Smooth muscle cell (in vitro differentiated cells): ENCODE data around the gene SEMA6B. TPM values are rescaled to one million over a fixed set of nuclear protein-coding genes. Genes with fewer than 3 reads are reported as not detected.

Experiments used
- DNase-seq: peaks from one replicate; lab custom pipeline; 2025; ENCODE audit not compliant: unreplicated experiment; lab: John Stamatoyannopoulos, UW
- H2AFZ ChIP-seq: fragments of 200-600 bp; sonication (generic); 2 replicates; pipeline ENCODE4 v1.6.0; 2016; ENCODE audit warnings: antibody characterized with exemption, low read depth, mild to moderate bottlenecking
- H3F3A ChIP-seq: fragments of 200-600 bp; sonication (generic); 2 replicates; pipeline ENCODE4 v1.6.0; 2017; ENCODE audit warnings: antibody characterized with exemption, low read depth
- H3K27ac ChIP-seq: fragments of 200-600 bp; sonication (generic); 2 replicates; pipeline ENCODE4 v1.5.1; 2016; ENCODE audit warnings: low read depth, mild to moderate bottlenecking
- H3K27me3 ChIP-seq: fragments of 200-600 bp; sonication (generic); 2 replicates; pipeline ENCODE4 v1.6.1; 2016; ENCODE audit warnings: low read depth, mild to moderate bottlenecking
- H3K36me3 ChIP-seq: fragments of 200-600 bp; sonication (generic); 2 replicates; pipeline ENCODE4 v1.5.1; 2016; ENCODE audit warnings: low read depth
- H3K4me1 ChIP-seq: fragments of 200-600 bp; sonication (generic); 2 replicates; pipeline ENCODE4 v1.5.1; 2016; ENCODE audit warnings: low read depth
- H3K4me2 ChIP-seq: fragments of 200-600 bp; sonication (generic); 2 replicates; pipeline ENCODE4 v1.6.0; 2016; ENCODE audit warnings: mild to moderate bottlenecking
- H3K4me3 ChIP-seq: fragments of 200-600 bp; sonication (generic); 2 replicates; pipeline ENCODE4 v1.5.1; 2016; ENCODE audit warnings: mild to moderate bottlenecking
- H3K79me2 ChIP-seq: fragments of 200-600 bp; sonication (generic); 2 replicates; pipeline ENCODE4 v1.6.0; 2016; ENCODE audit warnings: low read depth, mild to moderate bottlenecking
- H3K9ac ChIP-seq: fragments of 200-600 bp; sonication (generic); 2 replicates; pipeline ENCODE4 v1.6.0; 2016; ENCODE audit warnings: low read depth
- H3K9me3 ChIP-seq: fragments of 200-600 bp; sonication (generic); replicated peaks from 2 replicates; pipeline ENCODE4 v1.5.1; 2016; ENCODE audit warnings: low read depth
- H4K20me1 ChIP-seq: fragments of 200-600 bp; sonication (generic); 2 replicates; pipeline ENCODE4 v1.6.0; 2016; ENCODE audit warnings: low read depth
- CTCF ChIP-seq: fragments of 200-600 bp; sonication (generic); IDR thresholded peaks from 2 replicates; pipeline ENCODE4 v1.5.1; 2017; ENCODE audit warnings: borderline replicate concordance, mild to moderate bottlenecking, antibody characterized with exemption; ENCODE audit not compliant: insufficient read depth, poor library complexity, severe bottlenecking
- WGBS: methylation state at CpG from one replicate; pipeline ENCODE4 v1.1.7; 2016; ENCODE audit warnings: low lambda C conversion rate; 5-methylcytosine and 5-hydroxymethylcytosine counted together
- polyA plus RNA-seq: library from polyadenylated mRNA; unstranded; fragments of >200 nt; fragmentation: Nextera tagmentation; extraction: Ambion mirVana; gene quantifications from 2 replicates; pipeline ENCODE4 v1.2.1, GENCODE V29; 2016
- total RNA-seq: library from RNA; depleted of rRNA; stranded (reverse); fragments of >200 nt; gene quantifications from 2 replicates; pipeline ENCODE4 v1.2.3, GENCODE V29; 2014

The SEMA6B gene
- total and polyA plus RNA-seq, 2 experiments from 2014 or later: 0.63 to 1.9 TPM

- no peak overlapping the region for H3K27ac ChIP-seq
- DNase-seq: no peak
- H3K4me2 ChIP-seq: no peak overlapping the region
- peaks cover 6% of the 10 kb centered on the region for H3F3A ChIP-seq
- H4K20me1 ChIP-seq: no peaks in the 10 kb centered on the region
- H3K79me2 ChIP-seq: no peaks in the 10 kb centered on the region
- no peaks in the 10 kb centered on the region for H3K9me3 ChIP-seq
- TF ChIP-seq CTCF: no peak
- no peak overlapping the region for H3K4me3 ChIP-seq
- H3K27me3 ChIP-seq: no peaks in the 10 kb centered on the region
- no peaks in the 10 kb centered on the region for H3K36me3 ChIP-seq
- H2AFZ ChIP-seq: no peak overlapping the region
- H3K4me1 ChIP-seq: no peaks in the 10 kb centered on the region
- H3K9ac ChIP-seq: no peak overlapping the region
- 96% methylated on average over 18 of the region's 23 CpGs for WGBS
Measured at GRCh38 chr19:4504297-4504701, 55.2 kb downstream of the SEMA6B start.

GRCh38 chr19:4503825-4504170 is 55.7 kb downstream of the SEMA6B start:
- H3K27me3 ChIP-seq: no peaks in the 10 kb centered on the region
- 98% methylated on average over 10 of the region's 10 CpGs for WGBS
- H3K4me3 ChIP-seq: no peak overlapping the region
- H2AFZ ChIP-seq: no peak overlapping the region
- H3K79me2 ChIP-seq: no peaks in the 10 kb centered on the region
- H3K36me3 ChIP-seq: no peaks in the 10 kb centered on the region
- no peak overlapping the region for H3K9ac ChIP-seq
- peaks cover 6% of the 10 kb centered on the region for H3F3A ChIP-seq
- no peaks in the 10 kb centered on the region for H3K4me1 ChIP-seq
- no peaks in the 10 kb centered on the region for H3K9me3 ChIP-seq
- DNase-seq: no peak
- H3K27ac ChIP-seq: no peak overlapping the region
- no peaks in the 10 kb centered on the region for H4K20me1 ChIP-seq
- H3K4me2 ChIP-seq: no peak overlapping the region
- TF ChIP-seq CTCF: no peak

- DNase-seq: no peak
- 96% methylated on average over 24 of the region's 25 CpGs for WGBS
Measured at GRCh38 chr19:4503132-4503824, 56.2 kb downstream of the SEMA6B start.

More at GRCh38 chr19:4503132-4503824, 56.2 kb downstream of the SEMA6B start:
- no peak for TF ChIP-seq CTCF
- Histone ChIP-seq H3K27ac (no peak overlapping the region), H3K79me2 (no peaks in the 10 kb centered on the region), H2AFZ (no peak overlapping the region), H3K9me3 (no peaks in the 10 kb centered on the region), H3K36me3 (no peaks in the 10 kb centered on the region), H3F3A (peaks cover 6% of the 10 kb centered on the region), H3K4me2 (no peak overlapping the region), H3K4me3 (no peak overlapping the region), H4K20me1 (no peaks in the 10 kb centered on the region), H3K9ac (no peak overlapping the region), H3K27me3 (no peaks in the 10 kb centered on the region), H3K4me1 (no peaks in the 10 kb centered on the region)
